Retinal pigment epithelial cell (primary cell): ENCODE results near the gene LTBP4.

Experiments used
- DNase-seq: peaks from one replicate; pipeline ENCODE4 v3.0.0-alpha.2; 2010; ENCODE audit warnings: low read depth
- H3K4me3 ChIP-seq: 2 replicates; pipeline ENCODE4 v1.5.1; 2011; ENCODE audit warnings: mild to moderate bottlenecking, low read length, control low read depth, moderate library complexity
- TF ChIP-seq, protein P1 (sequence below): conservative IDR thresholded peaks from 2 replicates; pipeline ENCODE4 v1.5.1; 2011; ENCODE audit warnings: low read depth, low read length, control low read depth, inconsistent platforms

Gene LTBP4

DNA sequence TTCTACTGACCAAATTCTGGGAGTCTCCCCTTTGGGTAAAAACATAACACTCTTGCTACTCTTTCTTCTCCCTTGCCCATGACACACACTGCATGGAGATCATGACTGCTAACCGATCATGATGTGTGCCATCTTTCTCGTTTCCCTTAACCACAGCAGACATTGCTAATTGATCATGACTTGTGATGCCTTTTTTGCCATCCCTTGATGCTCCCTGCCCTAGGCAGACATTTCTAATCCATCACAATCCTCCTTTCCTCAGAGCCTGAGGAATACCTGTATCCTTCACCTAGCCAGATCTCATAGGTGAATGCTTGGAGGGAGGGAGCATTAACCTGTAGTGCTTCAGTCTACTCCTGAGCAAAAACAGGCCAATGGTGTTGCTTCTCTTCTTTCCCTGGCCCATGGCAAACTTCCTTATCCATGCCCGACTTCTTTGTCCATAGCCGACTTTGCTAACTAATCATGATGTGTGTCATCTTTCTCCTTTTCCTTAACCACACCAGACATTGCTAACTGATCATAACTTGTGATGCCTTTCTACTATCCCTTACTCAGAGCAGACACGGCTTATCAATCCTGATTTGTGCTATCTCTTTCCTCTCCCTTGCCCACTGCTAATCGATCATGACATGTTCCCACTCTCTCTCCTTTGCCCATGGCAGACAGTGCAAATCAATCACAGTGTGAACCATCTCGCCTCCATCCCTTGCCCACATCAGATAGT lies 71.6 kb downstream of the LTBP4 start:
- TF ChIP-seq, protein P1, sequence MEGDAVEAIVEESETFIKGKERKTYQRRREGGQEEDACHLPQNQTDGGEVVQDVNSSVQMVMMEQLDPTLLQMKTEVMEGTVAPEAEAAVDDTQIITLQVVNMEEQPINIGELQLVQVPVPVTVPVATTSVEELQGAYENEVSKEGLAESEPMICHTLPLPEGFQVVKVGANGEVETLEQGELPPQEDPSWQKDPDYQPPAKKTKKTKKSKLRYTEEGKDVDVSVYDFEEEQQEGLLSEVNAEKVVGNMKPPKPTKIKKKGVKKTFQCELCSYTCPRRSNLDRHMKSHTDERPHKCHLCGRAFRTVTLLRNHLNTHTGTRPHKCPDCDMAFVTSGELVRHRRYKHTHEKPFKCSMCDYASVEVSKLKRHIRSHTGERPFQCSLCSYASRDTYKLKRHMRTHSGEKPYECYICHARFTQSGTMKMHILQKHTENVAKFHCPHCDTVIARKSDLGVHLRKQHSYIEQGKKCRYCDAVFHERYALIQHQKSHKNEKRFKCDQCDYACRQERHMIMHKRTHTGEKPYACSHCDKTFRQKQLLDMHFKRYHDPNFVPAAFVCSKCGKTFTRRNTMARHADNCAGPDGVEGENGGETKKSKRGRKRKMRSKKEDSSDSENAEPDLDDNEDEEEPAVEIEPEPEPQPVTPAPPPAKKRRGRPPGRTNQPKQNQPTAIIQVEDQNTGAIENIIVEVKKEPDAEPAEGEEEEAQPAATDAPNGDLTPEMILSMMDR, result no peak
- no peak overlapping the region for H3K4me3 ChIP-seq
- no peak for DNase-seq

DNA sequence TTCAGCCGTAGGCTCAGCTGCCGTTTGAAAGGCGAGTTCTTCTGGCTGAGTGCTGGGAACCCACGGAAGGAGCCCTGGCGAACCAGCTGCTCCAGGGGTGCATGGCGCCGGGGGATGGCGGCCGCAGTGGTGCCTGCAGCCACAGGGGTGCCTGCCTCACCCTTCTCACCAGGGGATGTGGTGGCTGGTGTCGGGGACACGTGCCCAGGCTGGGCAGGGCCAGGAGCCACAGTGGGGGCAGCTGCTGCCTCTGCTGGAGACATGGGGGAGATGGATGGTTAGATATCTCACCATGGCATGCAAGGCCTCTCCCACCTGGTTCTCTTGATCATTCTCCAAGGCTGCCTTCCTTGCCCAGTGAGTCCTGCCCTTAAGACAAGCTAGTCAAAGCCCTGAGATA lies 72.2 kb downstream of the LTBP4 start:
- TF ChIP-seq, protein P1, result no peak
- DNase-seq, result no peak
- H3K4me3 ChIP-seq, result no peak overlapping the region

DNA sequence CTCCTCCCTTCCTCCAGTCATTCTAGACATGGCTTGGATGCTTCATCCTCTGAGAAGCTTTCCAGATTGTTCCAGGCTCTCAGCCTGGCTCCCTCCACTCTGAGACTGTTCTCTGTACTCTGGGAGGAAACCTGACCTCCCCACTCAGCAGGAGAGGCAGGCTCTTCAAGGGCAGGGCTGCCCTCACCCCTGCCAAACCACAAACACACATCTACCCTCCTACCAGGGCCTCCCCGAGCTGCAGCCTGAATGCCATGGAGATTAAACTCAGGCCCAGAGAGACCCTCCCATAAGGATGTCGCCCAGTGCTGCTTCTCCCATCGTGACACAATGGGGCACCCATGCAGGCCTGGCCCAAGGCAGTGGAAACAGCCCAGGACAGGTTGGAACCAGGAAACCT lies 73.1 kb downstream of the LTBP4 start:
- H3K4me3 ChIP-seq, result no peak overlapping the region
- DNase-seq, result no peak
- TF ChIP-seq, protein P1, result no peak

DNA sequence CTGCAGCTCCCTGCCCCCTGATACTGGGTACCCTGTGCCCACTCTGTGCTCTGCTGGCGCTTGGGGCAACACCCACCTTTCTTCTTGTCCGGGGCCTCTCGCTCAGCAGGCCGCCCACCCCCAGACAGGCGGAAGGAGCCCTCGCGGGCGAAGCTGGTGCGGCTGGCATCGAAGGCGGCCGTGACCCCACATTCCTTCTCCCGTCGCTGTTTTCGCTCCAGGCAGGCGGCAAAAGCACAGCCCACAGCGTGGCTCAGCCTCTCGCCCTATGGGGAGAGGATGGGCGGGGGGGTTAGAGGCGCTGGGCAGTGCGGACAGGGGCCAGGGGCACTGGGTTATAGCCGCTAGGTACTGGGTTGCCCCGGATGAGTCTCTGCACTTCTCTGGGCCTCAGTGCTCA lies 76.0 kb downstream of the LTBP4 start:
- no peak overlapping the region for H3K4me3 ChIP-seq
- no peak for DNase-seq
- TF ChIP-seq, protein P1, result no peak
